ENCODE results near the gene ZNF296.

The ZNF296 gene

GRCh38 chr19:45103156-45103507 is 26.9 kb upstream of the ZNF296 start:
- no peak for DNase-seq (ENCODE audit: low read depth)

- DNase-seq (ENCODE audit: low read depth), result no peak
Measured at GRCh38 chr19:45102481-45102880, 26.2 kb upstream of the ZNF296 start.

GRCh38 chr19:45101806-45102205 is 25.5 kb upstream of the ZNF296 start:
- no peak for DNase-seq (ENCODE audit: low read depth)

- peak; percentile 9 for DNase-seq (ENCODE audit: low read depth)
Measured at GRCh38 chr19:45100846-45101252, 24.6 kb upstream of the ZNF296 start.

GRCh38 chr19:45100201-45100600 is 23.9 kb upstream of the ZNF296 start:
- peak; percentile 17 for DNase-seq (ENCODE audit: low read depth)

GRCh38 chr19:45099467-45100191 is 23.4 kb upstream of the ZNF296 start:
- peak; percentile 60 for DNase-seq (ENCODE audit: low read depth)

- DNase-seq (ENCODE audit: low read depth), result peak; percentile 18
Measured at GRCh38 chr19:45098521-45099466, 22.5 kb upstream of the ZNF296 start.

- DNase-seq (ENCODE audit: low read depth), result peak; percentile 97
Measured at GRCh38 chr19:45097776-45098520, 21.7 kb upstream of the ZNF296 start.

- no peak for DNase-seq (ENCODE audit: low read depth)
Measured at GRCh38 chr19:45097450-45097775, 21.1 kb upstream of the ZNF296 start.

GRCh38 chr19:45096700-45097099 is 20.4 kb upstream of the ZNF296 start:
- DNase-seq (ENCODE audit: low read depth), result no peak

- DNase-seq (ENCODE audit: low read depth), result no peak
Measured at GRCh38 chr19:45095496-45096413, 19.5 kb upstream of the ZNF296 start.

- DNase-seq (ENCODE audit: low read depth), result no peak
Measured at GRCh38 chr19:45094707-45095106, 18.4 kb upstream of the ZNF296 start.

GRCh38 chr19:45094137-45094536 is 17.9 kb upstream of the ZNF296 start:
- DNase-seq (ENCODE audit: low read depth), result no peak

GRCh38 chr19:45092747-45093678 is 16.7 kb upstream of the ZNF296 start, which contains the start of gene PPP1R37:
TSS of gene PPP1R37 (plus strand) at chr19:45093179. CDS start at chr19:45093326, 147 bp downstream.
- peak; percentile 97 for DNase-seq (ENCODE audit: low read depth)

GRCh38 chr19:45091031-45091923 is 15.0 kb upstream of the ZNF296 start:
- peak; percentile 98 for DNase-seq (ENCODE audit: low read depth)

GRCh38 chr19:45090606-45091005 is 14.3 kb upstream of the ZNF296 start:
- DNase-seq (ENCODE audit: low read depth), result no peak

GRCh38 chr19:45090034-45090433 is 13.8 kb upstream of the ZNF296 start:
- no peak for DNase-seq (ENCODE audit: low read depth)

GRCh38 chr19:45087531-45087930 is 11.3 kb upstream of the ZNF296 start:
- DNase-seq (ENCODE audit: low read depth), result no peak

GRCh38 chr19:45086480-45086879 is 10.2 kb upstream of the ZNF296 start:
- DNase-seq (ENCODE audit: low read depth), result no peak
